Stimulated activated CD8-positive, alpha-beta memory T cell treated with anti-CD3 and anti-CD28 coated beads, Interleukin-2, amount 100 ng/mL, for 48 hours (primary cell): ENCODE measurements around the gene IL32.
"Not testable (repeated sequence)": the region's sequence is repeated elsewhere in the genome, so short reads cannot be mapped to it uniquely, and the experiment has no call there.

ENCODE experiments used
- DNase-seq, 2 donors: peaks; one replicate each; pipeline ENCODE4 v3.0.0-alpha.2; 2020; ENCODE audit warnings: low read depth in 2 of 2

Gene IL32

GRCh38 chr16:3070608-3071111 lies 5.2 kb downstream of the IL32 start:
- DNase-seq, result no peak

- DNase-seq, result no peak
These were observed 6.2 kb downstream of the IL32 start for GRCh38 chr16:3071655-3072054.

- DNase-seq, result not testable (repeated sequence)
These were observed 6.7 kb downstream of the IL32 start for GRCh38 chr16:3072148-3072547.

GRCh38 chr16:3072576-3073263 lies 7.3 kb downstream of the IL32 start:
- not testable (repeated sequence) for DNase-seq

DNA sequence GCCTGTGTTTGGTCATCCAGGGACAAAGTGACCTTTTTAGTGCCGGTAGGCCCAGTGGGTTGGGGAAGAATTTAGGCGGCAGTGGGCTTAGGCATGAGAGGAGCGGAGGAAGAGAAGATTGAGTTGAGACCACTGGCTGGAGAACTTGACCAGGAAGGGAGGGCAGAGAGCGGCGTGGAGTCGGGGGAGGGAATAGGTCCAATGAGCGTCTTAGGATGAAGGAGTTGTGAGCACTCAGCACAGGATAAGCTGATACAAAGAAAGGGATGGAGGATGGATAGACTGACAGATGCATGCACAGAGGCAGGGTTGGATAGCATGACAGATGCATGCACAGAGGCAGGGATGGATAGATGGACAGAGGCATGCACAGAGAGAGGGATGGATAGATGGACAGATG lies 8.0 kb downstream of the IL32 start:
- no peak for DNase-seq

- peak; percentile 60 to 71 for DNase-seq
These were observed 9.6 kb downstream of the IL32 start for GRCh38 chr16:3074860-3075522.

GRCh38 chr16:3075523-3075915 lies 10.1 kb downstream of the IL32 start:
- no peak for DNase-seq

- DNase-seq, result not testable (repeated sequence)
These were observed 10.5 kb downstream of the IL32 start for GRCh38 chr16:3075946-3076345.

DNA sequence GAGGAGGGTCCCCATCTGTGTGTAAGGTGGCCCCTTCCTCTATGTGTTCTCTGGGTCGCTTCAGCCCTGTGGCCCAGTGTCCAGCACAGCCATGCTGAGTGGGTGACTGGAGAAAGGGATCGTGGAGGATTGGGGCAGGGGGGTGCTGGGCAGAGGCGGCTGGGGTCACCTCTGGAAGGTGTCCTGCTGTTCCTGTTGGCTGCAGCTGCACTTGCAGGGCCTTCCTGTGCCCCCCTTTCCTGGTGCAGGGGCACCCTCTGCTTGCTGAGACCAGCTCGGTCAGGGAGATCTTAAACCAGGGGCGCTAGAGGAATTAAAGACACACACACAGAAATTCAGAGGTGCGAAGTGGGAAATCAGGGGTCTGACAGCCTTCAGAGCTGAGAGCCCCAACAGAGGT lies 11.1 kb downstream of the IL32 start:
- no peak for DNase-seq

- DNase-seq, result no peak
These were observed 14.6 kb downstream of the IL32 start for GRCh38 chr16:3080024-3080423.

GRCh38 chr16:3081957-3082356 lies 16.5 kb downstream of the IL32 start:
- DNase-seq, result not testable (repeated sequence)

- DNase-seq, result not testable (repeated sequence)
These were observed 18.0 kb downstream of the IL32 start for GRCh38 chr16:3083408-3083807.

DNA sequence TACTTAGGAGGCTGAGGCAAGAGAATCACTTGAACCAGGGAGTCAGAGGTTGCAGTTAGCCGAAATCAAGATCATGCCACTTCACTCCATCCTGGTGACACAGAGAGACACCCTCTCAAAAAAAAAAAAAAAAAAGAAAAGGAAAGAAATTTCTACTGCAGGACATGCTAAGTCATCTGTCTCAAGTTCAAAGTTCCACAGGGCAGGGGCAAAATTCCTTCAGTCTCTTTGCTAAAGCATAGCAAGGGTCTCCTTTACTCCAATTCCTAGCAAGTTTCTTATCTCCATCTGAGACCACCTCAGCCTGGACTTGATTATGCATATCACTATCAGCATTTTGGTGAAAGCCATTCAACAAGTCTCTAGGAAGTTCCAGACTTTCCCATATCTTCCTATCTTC lies 19.1 kb downstream of the IL32 start:
- no peak for DNase-seq

GRCh38 chr16:3084969-3085670 lies 19.7 kb downstream of the IL32 start:
- no peak for DNase-seq

- no peak for DNase-seq
These were observed 20.6 kb downstream of the IL32 start for GRCh38 chr16:3085868-3086595.

DNA sequence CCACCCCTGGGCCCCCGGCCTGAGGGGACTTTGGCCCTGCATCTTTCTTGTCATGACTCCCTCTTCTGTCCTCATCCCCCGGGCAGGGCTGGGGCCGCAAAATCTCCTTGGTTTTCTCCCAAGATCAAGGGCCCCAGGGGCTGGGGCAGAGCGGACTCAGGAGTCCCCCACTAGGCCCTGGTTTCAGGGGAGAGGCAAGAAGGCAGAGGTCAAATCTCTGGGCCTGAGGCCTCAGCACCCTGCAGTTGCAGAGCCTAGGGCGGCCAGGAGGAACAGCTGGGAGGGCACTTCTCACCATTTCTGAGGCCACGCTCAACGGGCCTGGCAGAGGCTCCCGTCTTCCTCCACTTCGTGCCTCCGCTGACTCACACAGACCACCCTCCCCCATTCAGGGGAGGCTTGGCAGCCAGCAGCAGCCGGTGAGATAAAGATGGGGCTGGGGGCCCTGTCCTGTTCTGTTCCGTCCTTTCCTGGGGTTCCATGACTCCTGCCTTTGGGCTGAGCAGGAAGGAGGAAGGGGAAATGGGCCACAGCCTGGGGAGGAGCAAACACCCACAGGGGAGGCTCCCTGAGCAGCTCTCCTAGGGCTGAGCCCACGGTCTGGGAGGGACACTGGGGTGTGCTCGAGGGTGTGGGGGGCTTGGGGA lies 21.3 kb downstream of the IL32 start:
- no peak for DNase-seq

DNA sequence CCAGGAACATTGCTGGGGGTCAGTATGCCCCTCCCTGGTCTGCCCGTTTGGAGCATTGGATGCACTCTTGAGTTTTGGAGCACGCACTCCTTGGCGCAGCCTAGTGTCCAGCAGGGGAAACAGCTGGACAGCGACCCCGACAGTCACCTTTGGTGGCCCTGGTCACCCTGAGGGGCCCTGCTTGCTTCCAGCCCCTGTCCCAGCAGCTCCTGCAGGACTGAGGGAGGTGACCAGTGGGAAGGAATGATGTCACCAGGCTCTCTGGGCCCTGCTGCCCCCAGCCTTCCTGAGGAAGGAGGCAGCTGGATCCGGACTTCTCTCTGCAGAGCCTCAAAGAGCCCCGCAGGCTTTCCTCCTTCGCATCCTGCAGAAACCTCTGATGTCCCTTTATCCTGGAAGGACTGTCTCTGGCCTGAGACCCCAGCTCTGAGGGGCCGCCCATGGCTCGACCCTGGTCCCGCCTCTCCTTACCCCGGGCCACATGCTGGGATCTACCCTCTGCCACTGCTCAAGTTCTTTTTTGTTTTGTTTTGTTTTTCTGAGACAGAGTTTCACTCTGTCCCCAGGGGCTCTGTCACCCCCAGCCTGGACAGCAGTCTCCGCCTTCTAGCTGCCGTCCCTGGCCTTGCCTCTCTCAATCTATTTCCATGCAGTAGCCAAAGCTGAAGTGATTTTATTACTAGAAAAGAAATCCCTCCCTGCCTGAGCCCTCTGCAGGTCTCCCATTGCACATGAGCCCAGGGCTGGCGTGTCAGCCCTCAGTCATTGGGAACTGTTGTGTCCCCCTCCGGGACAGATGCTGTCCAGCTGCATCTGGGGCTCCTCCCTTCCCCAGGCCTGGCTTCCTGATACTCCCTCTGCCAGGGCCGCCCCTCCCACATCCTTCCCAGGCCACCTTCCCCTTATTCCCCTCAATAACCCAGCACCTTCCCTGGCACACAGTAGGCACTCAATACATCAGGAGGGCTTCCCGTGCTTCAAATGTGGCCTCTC lies 22.1 kb downstream of the IL32 start:
- no peak for DNase-seq

GRCh38 chr16:3088450-3088849 lies 23.0 kb downstream of the IL32 start:
- DNase-seq, result no peak

GRCh38 chr16:3088925-3089716 lies 23.7 kb downstream of the IL32 start:
- no peak for DNase-seq
